ENCODE data around the gene CHSY1.

Gene CHSY1

GRCh38 chr15:101169495-101170071 is 82.3 kb downstream of the CHSY1 start:
- DNase-seq: no peak

- no peak for DNase-seq
Measured at GRCh38 chr15:101168898-101169494, 82.9 kb downstream of the CHSY1 start.

- DNase-seq: no peak
Measured at GRCh38 chr15:101168463-101168824, 83.4 kb downstream of the CHSY1 start.

GRCh38 chr15:101167753-101168462 is 83.9 kb downstream of the CHSY1 start:
- no peak for DNase-seq

- no peak for DNase-seq
Measured at GRCh38 chr15:101167411-101167752, 84.5 kb downstream of the CHSY1 start.

GRCh38 chr15:101165905-101166471 is 85.9 kb downstream of the CHSY1 start:
- no peak for DNase-seq

- no peak for DNase-seq
Measured at GRCh38 chr15:101162701-101163483, 89.0 kb downstream of the CHSY1 start.

- DNase-seq: no peak
Measured at GRCh38 chr15:101161656-101162055, 90.2 kb downstream of the CHSY1 start.

GRCh38 chr15:101159936-101160815 is 91.7 kb downstream of the CHSY1 start:
- DNase-seq: no peak

GRCh38 chr15:101159096-101159935 is 92.5 kb downstream of the CHSY1 start:
- DNase-seq: no peak

- no peak for DNase-seq
Measured at GRCh38 chr15:101158166-101159095, 93.4 kb downstream of the CHSY1 start.

GRCh38 chr15:101157721-101158120 is 94.1 kb downstream of the CHSY1 start:
- DNase-seq: no peak

- DNase-seq: no peak
Measured at GRCh38 chr15:101156509-101157159, 95.2 kb downstream of the CHSY1 start.

GRCh38 chr15:101156061-101156460 is 95.8 kb downstream of the CHSY1 start:
- DNase-seq: no peak

GRCh38 chr15:101153801-101154656 is 97.8 kb downstream of the CHSY1 start:
- DNase-seq: no peak

GRCh38 chr15:101152914-101153313 is 98.9 kb downstream of the CHSY1 start:
- DNase-seq: no peak

- no peak for DNase-seq
Measured at GRCh38 chr15:101151288-101151687, 100.6 kb downstream of the CHSY1 start.

GRCh38 chr15:101150723-101151040 is 101.2 kb downstream of the CHSY1 start:
- no peak for DNase-seq

Data from NCI-H1105 treated with DMSO at 0.1 percent for 48 hours (cell line).